IMR-90 (cell line): ENCODE data around the gene TROAP. TPM values are rescaled to one million over a fixed set of nuclear protein-coding genes. Genes with fewer than 3 reads are reported as not detected.

Experiments
- ATAC-seq: fragments of 200-7000 bp; cut with Tn5 transposase; 2 replicates; pipeline ENCODE4 v1.9.1; 2020; ENCODE audit warnings: low read depth, mild to moderate bottlenecking, moderate library complexity
- BruUV-seq: library from RNA; stranded (reverse); fragments of 400-500 nt; replicated peaks from 2 replicates; lab custom pipeline; 2021; lab: Mats Ljungman, UMichigan
- CTCF ChIA-PET: fragments of 300-600 bp; formaldehyde crosslinking; extraction: SDS; loops from one replicate; lab custom pipeline; 2021; ENCODE audit warnings: antibody characterized with exemption; lab: Yijun Ruan, JAX
- POLR2A ChIA-PET: fragments of 300-600 bp; sonication (Branson Sonifier 250); formaldehyde crosslinking; loops from one replicate; lab custom pipeline; 2022; ENCODE audit warnings: antibody characterized with exemption; ENCODE audit not compliant: unreplicated experiment; lab: Charles Lee
- DNase-seq: peaks from one replicate; pipeline ENCODE4 v3.0.0; 2013
- H2AFZ ChIP-seq: replicated peaks from 2 replicates; pipeline ENCODE3; 2013; ENCODE audit warnings: low read length, mild to moderate bottlenecking; ENCODE audit not compliant: poor library complexity
- H2AK5ac ChIP-seq: 2 replicates; pipeline ENCODE4 v1.6.1; 2013; ENCODE audit warnings: low read depth, low read length, inconsistent platforms
- H2AK9ac ChIP-seq: replicated peaks from 2 replicates; pipeline ENCODE3; 2013; ENCODE audit warnings: mild to moderate bottlenecking, low read depth, low read length, moderate library complexity; ENCODE audit not compliant: poor library complexity
- H2BK120ac ChIP-seq: 2 replicates; pipeline ENCODE4 v1.6.1; 2013; ENCODE audit warnings: low read depth, low read length, inconsistent platforms
- H2BK15ac ChIP-seq: 3 replicates; pipeline ENCODE4 v1.6.1; 2013; ENCODE audit warnings: low read depth, low read length, inconsistent platforms
- H2BK20ac ChIP-seq: 2 replicates; pipeline ENCODE4 v1.6.1; 2013; ENCODE audit warnings: low read depth, mild to moderate bottlenecking, inconsistent platforms, low read length, moderate library complexity
- H2BK5ac ChIP-seq: 2 replicates; pipeline ENCODE4 v1.6.1; 2013; ENCODE audit warnings: mild to moderate bottlenecking, low read depth, low read length, inconsistent platforms; ENCODE audit not compliant: poor library complexity, severe bottlenecking
- H3K14ac ChIP-seq: replicated peaks from 2 replicates; pipeline ENCODE4 v1.6.1; 2013; ENCODE audit warnings: low read depth, low read length, inconsistent platforms
- H3K18ac ChIP-seq: 2 replicates; pipeline ENCODE4 v1.6.1; 2013; ENCODE audit warnings: low read depth, low read length, control low read depth
- H3K23ac ChIP-seq: 2 replicates; pipeline ENCODE4 v1.6.1; 2013; ENCODE audit warnings: low read depth, low read length, inconsistent platforms
- H3K27ac ChIP-seq: 2 replicates; pipeline ENCODE4 v1.5.1; 2013; ENCODE audit warnings: mild to moderate bottlenecking, control low read depth, low read length; ENCODE audit not compliant: insufficient read depth
- H3K27me3 ChIP-seq: 2 replicates; pipeline ENCODE4 v1.6.1; 2013; ENCODE audit warnings: low read length; ENCODE audit not compliant: control insufficient read depth, insufficient read depth
- H3K36me3 ChIP-seq: 2 replicates; pipeline ENCODE4 v1.6.1; 2013; ENCODE audit warnings: low read length, mixed read lengths; ENCODE audit not compliant: control insufficient read depth, insufficient read depth
- H3K4ac ChIP-seq: 2 replicates; pipeline ENCODE4 v1.6.1; 2013; ENCODE audit warnings: low read depth, low read length, inconsistent platforms
- H3K4me1 ChIP-seq: 2 replicates; pipeline ENCODE4 v1.6.1; 2013; ENCODE audit warnings: low read length, mixed read lengths; ENCODE audit not compliant: control insufficient read depth, insufficient read depth
- H3K4me2 ChIP-seq: 2 replicates; pipeline ENCODE4 v1.6.1; 2013; ENCODE audit warnings: low read depth, mild to moderate bottlenecking, control low read depth, low read length, moderate library complexity
- H3K4me3 ChIP-seq: 2 replicates; pipeline ENCODE4 v1.5.1; 2013; ENCODE audit warnings: low read depth, mild to moderate bottlenecking, control low read depth, low read length, moderate library complexity; ENCODE audit not compliant: insufficient read depth
- H3K56ac ChIP-seq: 2 replicates; pipeline ENCODE4 v1.6.1; 2013; ENCODE audit warnings: low read length, inconsistent platforms; ENCODE audit not compliant: insufficient read depth; ENCODE audit errors: extremely low read depth
- H3K79me1 ChIP-seq, 2 experiments: 2 replicates each; pipeline ENCODE4 v1.6.1; 2013; ENCODE audit warnings: low read length in 2 of 2, inconsistent platforms in 1 of 2, low read depth in 1 of 2
- H3K9ac ChIP-seq: 2 replicates; pipeline ENCODE4 v1.6.1; 2013; ENCODE audit warnings: low read depth, low read length, control low read depth
- H3K9me1 ChIP-seq: 2 replicates; pipeline ENCODE4 v1.6.1; 2013; ENCODE audit warnings: low read length, inconsistent platforms; ENCODE audit not compliant: insufficient read depth
- H3K9me3 ChIP-seq: 2 replicates; pipeline ENCODE4 v1.6.1; 2013; ENCODE audit warnings: low read length; ENCODE audit not compliant: control insufficient read depth, insufficient read depth
- H4K20me1 ChIP-seq: 2 replicates; pipeline ENCODE4 v1.6.1; 2013; ENCODE audit warnings: low read length, inconsistent platforms; ENCODE audit not compliant: insufficient read depth
- H4K5ac ChIP-seq: 2 replicates; pipeline ENCODE4 v1.6.1; 2013; ENCODE audit warnings: mild to moderate bottlenecking, low read depth, low read length, control low read depth
- H4K8ac ChIP-seq, 2 experiments: 2 replicates each; pipeline ENCODE4 v1.6.1; 2013; ENCODE audit warnings: low read depth in 2 of 2, low read length in 2 of 2, control low read depth in 1 of 2, inconsistent platforms in 1 of 2
- H4K91ac ChIP-seq: 2 replicates; pipeline ENCODE4 v1.6.1; 2013; ENCODE audit warnings: low read depth, low read length, inconsistent platforms; ENCODE audit not compliant: insufficient read depth
- BHLHE40 ChIP-seq: fragments of 150-350 bp; IDR thresholded peaks from 2 replicates; pipeline ENCODE4 v1.6.1; 2016; ENCODE audit warnings: mild to moderate bottlenecking, low read depth, low read length
- CEBPB ChIP-seq: IDR thresholded peaks from 2 replicates; pipeline ENCODE4 v1.6.1; 2012; ENCODE audit warnings: low read depth, low read length, improper control_type of control experiment
- CTCF ChIP-seq: conservative IDR thresholded peaks from 2 replicates; pipeline ENCODE4 v1.5.1; 2012; ENCODE audit warnings: mild to moderate bottlenecking, low read depth, low read length, improper control_type of control experiment
- ELK1 ChIP-seq: fragments of 150-350 bp; IDR thresholded peaks from 2 replicates; pipeline ENCODE4 v1.6.1; 2016; ENCODE audit warnings: low read depth, mild to moderate bottlenecking, low read length, moderate library complexity, borderline replicate concordance
- FOS ChIP-seq: fragments of 150-350 bp; IDR thresholded peaks from 2 replicates; pipeline ENCODE4 v1.6.1; 2016; ENCODE audit warnings: low read depth, low read length
- MAFK ChIP-seq: IDR thresholded peaks from 2 replicates; pipeline ENCODE4 v1.6.1; 2012; ENCODE audit warnings: low read depth, low read length, improper control_type of control experiment
- MXI1 ChIP-seq: IDR thresholded peaks from 2 replicates; pipeline ENCODE4 v1.6.1; 2012; ENCODE audit warnings: low read depth, mild to moderate bottlenecking, low read length, moderate library complexity, borderline replicate concordance
- NFE2L2 ChIP-seq: fragments of 150-350 bp; IDR thresholded peaks from 2 replicates; pipeline ENCODE4 v1.6.1; 2016; ENCODE audit warnings: low read depth, mild to moderate bottlenecking, low read length
- POLR2A ChIP-seq: IDR thresholded peaks from 2 replicates; pipeline ENCODE4 v1.6.1; 2012; ENCODE audit warnings: mild to moderate bottlenecking, low read depth, low read length
- RAD21 ChIP-seq: IDR thresholded peaks from 2 replicates; pipeline ENCODE4 v1.6.1; 2012; ENCODE audit warnings: low read length, improper control_type of control experiment
- RFX5 ChIP-seq: IDR thresholded peaks from 2 replicates; pipeline ENCODE4 v1.8.0; 2012; ENCODE audit warnings: low read depth, mild to moderate bottlenecking, low read length, moderate library complexity
- SMC3 ChIP-seq: fragments of 150-350 bp; IDR thresholded peaks from 2 replicates; pipeline ENCODE4 v1.6.1; 2016; ENCODE audit warnings: low read depth, mild to moderate bottlenecking, antibody characterized with exemption, low read length, moderate library complexity
- WGBS, 2 experiments: methylation state at CpG; one replicate each; pipeline versions ENCODE4 v1.1.5 to v1.1.7; 2013; ENCODE audit warnings: missing lambda C conversion rate in 2 of 2; ENCODE audit not compliant: insufficient read length in 1 of 2; ENCODE audit errors: extremely low coverage in 2 of 2; 5-methylcytosine and 5-hydroxymethylcytosine counted together
- dilution Hi-C: fragments of 300-500 bp; cut with HindIII; formaldehyde crosslinking; loops from one replicate; pipeline ENCODE4 v1.14.3; 2018; ENCODE audit warnings: low sequenced_read_pairs; ENCODE audit not compliant: unreplicated experiment
- in situ Hi-C: fragments of 300-500 bp; cut with MboI; formaldehyde crosslinking; loops from 3 replicates; pipeline ENCODE4 v1.14.3; 2019; ENCODE audit warnings: low sequenced_read_pairs, inconsistent platforms, mixed read lengths
- intact Hi-C: fragments of 100-400 bp; cut with micrococcal nuclease; formaldehyde crosslinking; loops from 2 replicates; pipeline ENCODE4 v1.10.0; 2022
- polyA plus RNA-seq, 3 experiments: library from polyadenylated mRNA; depleted of rRNA; stranded (reverse); fragments of >200 nt; gene quantifications; 2 replicates each; pipeline ENCODE4 v1.2.3, GENCODE V29; 2012; ENCODE audit warnings: low replicate concordance in 1 of 3
- total RNA-seq: library from RNA; depleted of rRNA; stranded (reverse); fragments of >200 nt; gene quantifications from 2 replicates; pipeline ENCODE4 v1.2.3, GENCODE V29; 2012

The TROAP gene
- total and polyA plus RNA-seq, 2 of the 4 experiments (the other 2 are of a cell fraction) = 21.5 to 29.3 TPM

- 0 out of 2 replicates have a peak, but pooled peaks have one; percentile 7 for ATAC-seq
- CTCF ChIA-PET = interaction anchor here (0.7 kb wide), 1 partner anchor 12 kb away, joined by 3 read pairs; no protein-coding TSS in a partner anchor
- in situ Hi-C loops = no loop called here
Observed at GRCh38 chr12:49276304-49277290, 46.5 kb upstream of the TROAP start.

More at GRCh38 chr12:49276304-49277290, 46.5 kb upstream of the TROAP start:
- Histone ChIP-seq H2AFZ (peak overlapping the region; percentile 16), H3K4me3 (no peak overlapping the region), H3K9me1 (peaks cover 10% of the 10 kb centered on the region; the same call in 1 of the 2 replicates), H2BK120ac (no peak overlapping the region), H2AK9ac (no peak overlapping the region), H2AK5ac (no peak overlapping the region), H3K4me2 (no peak overlapping the region), H3K18ac (no peak overlapping the region), H2BK15ac (no peak overlapping the region), H3K56ac (no peak overlapping the region), H3K9me3 (no peaks in the 10 kb centered on the region), H4K8ac (no peak overlapping the region), H2BK20ac (no peak overlapping the region), H3K4me1 (no peaks in the 10 kb centered on the region), H3K27ac (no peak overlapping the region), H3K9ac (no peak overlapping the region), H2BK5ac (no peak overlapping the region), H3K79me1 (peaks cover 3 to 28% of the 10 kb centered on the region in 2 experiments), H4K20me1 (peaks cover 44% of the 10 kb centered on the region), H3K23ac (no peak overlapping the region), H3K14ac (no peak overlapping the region), H3K36me3 (peaks cover 22% of the 10 kb centered on the region), H3K4ac (no peak overlapping the region), H3K27me3 (peaks cover 2% of the 10 kb centered on the region; the same call in 1 of the 2 replicates), H4K5ac (no peak overlapping the region), H4K91ac (no peak overlapping the region)
- POLR2A ChIA-PET = interaction anchor here (1.2 kb wide), 1 partner anchor 8 kb away, joined by 3 read pairs; no protein-coding TSS in a partner anchor
- dilution Hi-C loops = no loop called here
- no peak for DNase-seq
- WGBS, 2 experiments = 69% methylated on average over 5 of the region's 13 CpGs; no CpG with 5 or more reads in 1 of the 2 experiments
- no peak for TF ChIP-seq RFX5
- TF ChIP-seq ELK1 = no peak
- TF ChIP-seq RAD21 = no peak
- TF ChIP-seq CTCF = no peak
- no peak for TF ChIP-seq MAFK
- TF ChIP-seq MXI1 = no peak
- no peak for TF ChIP-seq NFE2L2
- TF ChIP-seq FOS = no peak
- TF ChIP-seq CEBPB = no peak
- TF ChIP-seq SMC3 = no peak
- no peak for TF ChIP-seq POLR2A
- no peak for TF ChIP-seq BHLHE40
- BruUV-seq = no TSS peak
- intact Hi-C loops = no loop called here
